SK-N-SH (cell line): Measurements from ENCODE around the gene MAB21L1. TPM values are rescaled to one million over a fixed set of nuclear protein-coding genes. Genes with fewer than 3 reads are reported as not detected.

ENCODE experiments used
- CTCF ChIA-PET: fragments of 300-600, 350-600 bp; formaldehyde crosslinking; extraction: SDS; loops from one replicate; lab custom pipeline; 2021; lab: Yijun Ruan, JAX
- POLR2A ChIA-PET: fragments of 350-600 bp; sonication (Branson Sonifier 250); formaldehyde crosslinking; extraction: SDS; loops from one replicate; lab custom pipeline; 2020; ENCODE audit warnings: antibody characterized with exemption, inconsistent platforms; lab: Yijun Ruan, JAX
- DNase-seq: peaks from one replicate; pipeline ENCODE4 v3.0.0; 2012
- H2AFZ ChIP-seq: fragments of 200-600 bp; sonication (generic); 2 replicates; pipeline ENCODE4 v1.8.1; 2016; ENCODE audit warnings: antibody characterized with exemption, mild to moderate bottlenecking, low read depth
- H3F3A ChIP-seq: fragments of 200-600 bp; sonication (generic); replicated peaks from 2 replicates; pipeline ENCODE3; 2016; ENCODE audit warnings: antibody characterized with exemption, mild to moderate bottlenecking; ENCODE audit not compliant: insufficient read depth
- H3K27ac ChIP-seq, 2 experiments: fragments of 200-500 bp in 1 of 2; fragments of 200-600 bp in 1 of 2; sonication (Bioruptor generic) in 1 of 2; sonication (generic), shearing (Covaris generic) in 1 of 2; 2 replicates each; pipeline versions ENCODE4 v1.5.1 to v1.6.1; 2014 to 2016; ENCODE audit warnings: low read depth in 2 of 2, inconsistent platforms in 1 of 2, low read length in 1 of 2, mild to moderate bottlenecking in 1 of 2, mixed read lengths in 1 of 2
- H3K27me3 ChIP-seq: fragments of 200-600 bp; sonication (generic), shearing (Covaris generic); 2 replicates; pipeline ENCODE4 v1.6.1; 2016; ENCODE audit warnings: mixed run types; ENCODE audit not compliant: insufficient read depth
- H3K36me3 ChIP-seq, 2 experiments: fragments of 200-500 bp in 1 of 2; fragments of 200-600 bp in 1 of 2; sonication (Bioruptor generic) in 1 of 2; sonication (generic) in 1 of 2; replicated peaks in 1 of 2; 2 replicates each; pipeline versions ENCODE3 to v1.5.1; 2014 to 2016; ENCODE audit warnings: low read length in 1 of 2, mild to moderate bottlenecking in 1 of 2; ENCODE audit not compliant: insufficient read depth in 2 of 2, control insufficient read depth in 1 of 2
- H3K4me1 ChIP-seq, 2 experiments: fragments of 200-500 bp in 1 of 2; fragments of 200-600 bp in 1 of 2; sonication (Bioruptor generic) in 1 of 2; sonication (generic), shearing (Covaris generic) in 1 of 2; 2 replicates each; pipeline versions ENCODE4 v1.5.1 to v1.6.1; 2014 to 2016; ENCODE audit warnings: low read depth in 1 of 2, low read length in 1 of 2, mixed run types in 1 of 2; ENCODE audit not compliant: insufficient read depth in 2 of 2, control insufficient read depth in 1 of 2
- H3K4me2 ChIP-seq: fragments of 200-600 bp; sonication (generic), shearing (Covaris generic); 2 replicates; pipeline ENCODE4 v1.6.1; 2017; ENCODE audit warnings: mixed run types
- H3K4me3 ChIP-seq, 2 experiments: fragments of 200-500 bp in 1 of 2; fragments of 200-600 bp in 1 of 2; sonication (Bioruptor generic) in 1 of 2; sonication (generic), shearing (Covaris generic) in 1 of 2; 2 replicates each; pipeline versions ENCODE4 v1.5.1 to v1.8.1; 2014 to 2016; ENCODE audit warnings: low read depth in 2 of 2, inconsistent platforms in 1 of 2, low read length in 1 of 2, mild to moderate bottlenecking in 1 of 2, mixed read lengths in 1 of 2, moderate library complexity in 1 of 2
- H3K79me2 ChIP-seq: fragments of 200-600 bp; sonication (generic); 2 replicates; pipeline ENCODE4 v1.8.1; 2017; ENCODE audit warnings: mild to moderate bottlenecking; ENCODE audit not compliant: insufficient read depth
- H3K9ac ChIP-seq: fragments of 200-600 bp; sonication (generic); 2 replicates; pipeline ENCODE4 v1.6.1; 2017; ENCODE audit warnings: mixed run types
- H3K9me2 ChIP-seq: fragments of 200-600 bp; sonication (generic); 2 replicates; pipeline ENCODE4 v1.6.1; 2017; ENCODE audit warnings: mixed run types
- H3K9me3 ChIP-seq: fragments of 200-600 bp; sonication (generic); 2 replicates; pipeline ENCODE4 v1.6.1; 2017; ENCODE audit warnings: mixed run types, mild to moderate bottlenecking, moderate library complexity
- H4K20me1 ChIP-seq: fragments of 200-600 bp; sonication (generic); 2 replicates; pipeline ENCODE4 v1.6.1; 2017; ENCODE audit warnings: mild to moderate bottlenecking, mixed run types; ENCODE audit not compliant: insufficient read depth
- CTCF ChIP-seq: fragments of 200-600 bp; sonication (generic); IDR thresholded peaks from 2 replicates; pipeline ENCODE4 v1.6.1; 2017; ENCODE audit warnings: antibody characterized with exemption, mild to moderate bottlenecking, moderate library complexity
- ELF1 ChIP-seq: IDR thresholded peaks from 2 replicates; pipeline ENCODE4 v1.4.0; 2012
- EP300 ChIP-seq, 2 experiments: IDR thresholded peaks; 2 replicates each; pipeline versions ENCODE4 v1.4.0 to v1.6.1; 2012; ENCODE audit warnings: borderline replicate concordance in 1 of 2, low read depth in 1 of 2, low read length in 1 of 2
- EZH2phosphoT487 ChIP-seq: fragments of 200-600 bp; sonication (generic); IDR thresholded peaks from 2 replicates; pipeline ENCODE4 v1.6.1; 2017; ENCODE audit warnings: low read depth, mixed run types, mild to moderate bottlenecking, antibody characterized with exemption, moderate library complexity, borderline replicate concordance
- FOSL2 ChIP-seq: IDR thresholded peaks from 2 replicates; pipeline ENCODE4 v1.4.0; 2012; ENCODE audit warnings: low read depth, mild to moderate bottlenecking, moderate library complexity, borderline replicate concordance
- FOXJ3 ChIP-seq: sonication (generic); formaldehyde crosslinking; IDR thresholded peaks from 2 replicates; pipeline ENCODE4 v1.5.1; 2020; ENCODE audit warnings: mild to moderate bottlenecking, missing genetic modification reagents
- GABPA ChIP-seq: IDR thresholded peaks from 2 replicates; pipeline ENCODE4 v1.4.0; 2012; ENCODE audit warnings: low read depth, mild to moderate bottlenecking
- GATA2 ChIP-seq: sonication (generic); formaldehyde crosslinking; IDR thresholded peaks from 2 replicates; pipeline ENCODE4 v1.5.0; 2020; ENCODE audit warnings: mild to moderate bottlenecking, missing genetic modification reagents
- IRF3 ChIP-seq: fragments of 150-350 bp; IDR thresholded peaks from 2 replicates; pipeline ENCODE4 v1.6.1; 2016; ENCODE audit warnings: mild to moderate bottlenecking, low read depth, low read length
- MAX ChIP-seq: IDR thresholded peaks from 2 replicates; pipeline ENCODE4 v1.4.0; 2012; ENCODE audit warnings: low read depth
- MXI1 ChIP-seq: IDR thresholded peaks from 2 replicates; pipeline ENCODE4 v1.6.1; 2012; ENCODE audit warnings: mild to moderate bottlenecking, low read depth, low read length, improper control_type of control experiment
- NFIC ChIP-seq: IDR thresholded peaks from 2 replicates; pipeline ENCODE4 v1.4.0; 2012; ENCODE audit warnings: borderline replicate concordance
- NRF1 ChIP-seq: IDR thresholded peaks from 2 replicates; pipeline ENCODE4 v1.6.1; 2012; ENCODE audit warnings: low read depth, mild to moderate bottlenecking, low read length
- PBX3 ChIP-seq: IDR thresholded peaks from 2 replicates; pipeline ENCODE4; 2012
- RAD21 ChIP-seq: IDR thresholded peaks from 2 replicates; pipeline ENCODE4 v1.6.1; 2012; ENCODE audit warnings: mild to moderate bottlenecking, low read length
- RCOR1 ChIP-seq: fragments of 150-350 bp; IDR thresholded peaks from 2 replicates; pipeline ENCODE4 v1.6.1; 2017; ENCODE audit warnings: antibody characterized with exemption, low read length
- RFX5 ChIP-seq: IDR thresholded peaks from 2 replicates; pipeline ENCODE4 v1.6.1; 2012; ENCODE audit warnings: mild to moderate bottlenecking, improper control_type of control experiment, low read length
- SIN3A ChIP-seq: IDR thresholded peaks from 2 replicates; pipeline ENCODE4 v1.6.1; 2012; ENCODE audit warnings: low read depth, mild to moderate bottlenecking, low read length, moderate library complexity, borderline replicate concordance
- SMC3 ChIP-seq: IDR thresholded peaks from 2 replicates; pipeline ENCODE4 v1.6.1; 2012; ENCODE audit warnings: low read depth, low read length, improper control_type of control experiment
- TAF1 ChIP-seq: IDR thresholded peaks from 2 replicates; pipeline ENCODE4 v1.6.1; 2012; ENCODE audit warnings: low read depth, mild to moderate bottlenecking, low read length, moderate library complexity, borderline replicate concordance
- TCF12 ChIP-seq: IDR thresholded peaks from 2 replicates; pipeline ENCODE4 v1.4.0; 2012
- USF2 ChIP-seq: fragments of 150-350 bp; IDR thresholded peaks from 2 replicates; pipeline ENCODE4 v1.6.1; 2017; ENCODE audit warnings: antibody characterized with exemption, low read length, low read depth, borderline replicate concordance
- YY1 ChIP-seq: IDR thresholded peaks from 2 replicates; pipeline ENCODE4 v1.4.0; 2012; ENCODE audit warnings: low read depth, mild to moderate bottlenecking
- ZBTB33 ChIP-seq: IDR thresholded peaks from 2 replicates; pipeline ENCODE4 v1.4.0; 2012; ENCODE audit warnings: low read depth, borderline replicate concordance
- WGBS: methylation state at CpG from one replicate; pipeline ENCODE4 v1.1.6; 2017; ENCODE audit warnings: low lambda C conversion rate; 5-methylcytosine and 5-hydroxymethylcytosine counted together
- polyA plus RNA-seq, 3 experiments: library from polyadenylated mRNA; depleted of rRNA; stranded (reverse); fragments of >200 nt; gene quantifications; 2 replicates each; pipeline ENCODE4 v1.2.3, GENCODE V29; 2012

The MAB21L1 gene
- 42.3 and 44.8 TPM in 2 replicates for polyA plus RNA-seq (2012; rRNA removed)
- 41.2 and 45.8 TPM in 2 replicates for polyA plus RNA-seq (2012; cell fraction: cytosol; rRNA removed)
- polyA plus RNA-seq (2012; cell fraction: nucleus; rRNA removed): 21.8 and 27.7 TPM in 2 replicates

GRCh38 chr13:35475960-35476943, at the start of gene MAB21L1:
Gene MAB21L1 (minus strand): TSS chr13:35476689. CDS start chr13:35476138, 551 bp downstream.
- Histone ChIP-seq H3K4me2 (peak within 1 kb of the TSS; percentile 82), H3K9me2 (no peaks in the 10 kb centered on the region), H4K20me1 (no peaks in the 10 kb centered on the region; the same call in 1 of the 2 replicates), H2AFZ (no peak within 1 kb of the TSS), H3K36me3 (peaks cover 25 to 28% of the 10 kb centered on the region in 2 experiments), H3K4me1 (peaks cover 2 to 6% of the 10 kb centered on the region in 2 experiments; a peak in 3 of 4 replicates), H3K27ac (peak within 1 kb of the TSS; percentile 93 to 99), H3K9me3 (no peaks in the 10 kb centered on the region), H3K27me3 (no peaks in the 10 kb centered on the region), H3K9ac (peak within 1 kb of the TSS; percentile 89), H3K4me3 (peak within 1 kb of the TSS; percentile 64 to 82), H3K79me2 (peaks cover 100% of the 10 kb centered on the region), H3F3A (peaks cover 54% of the 10 kb centered on the region)
- peak; percentile 90 for DNase-seq
- ChIA-PET CTCF (interaction anchor here (0.7 to 2.2 kb wide), 10 partner anchors 10 to 342 kb away, joined by 3 to 8 read pairs (median 4); no protein-coding TSS in a partner anchor), POLR2A (interaction anchor here (0.5 to 2.9 kb wide), 40 partner anchors 8 to 1599 kb away, joined by 3 to 61 read pairs (median 4); no protein-coding TSS in a partner anchor)
- 9% methylated on average over 30 of the region's 35 CpGs for WGBS
- peak; percentile 10; the same call in 1 of the 2 replicates for TF ChIP-seq NFIC
- no peak; the same call in 1 of the 2 replicates for TF ChIP-seq FOXJ3
- peak; percentile 97 for TF ChIP-seq TAF1
- no peak for TF ChIP-seq SMC3
- TF ChIP-seq NRF1: no peak
- TF ChIP-seq ZBTB33: no peak
- TF ChIP-seq FOSL2: no peak
- TF ChIP-seq IRF3: no peak
- TF ChIP-seq SIN3A: peak; percentile 91
- 0 out of 2 replicates have a peak, but pooled peaks have one; percentile 12 for TF ChIP-seq TCF12
- no peak for TF ChIP-seq CTCF
- TF ChIP-seq EZH2phosphoT487: no peak
- TF ChIP-seq MXI1: peak; percentile 94
- TF ChIP-seq PBX3: peak; percentile 48
- no peak for TF ChIP-seq RCOR1
- TF ChIP-seq EP300 (IDR thresholded peaks at IDR 0.05; ENCODE audit: borderline replicate concordance in 1 of 2, low read depth in 1 of 2, low read length in 1 of 2): peak in 1 of 2 experiments; percentile 23; a peak in 1 of 4 replicates
- peak; percentile 64 for TF ChIP-seq MAX
- peak; percentile 80; the same call in 1 of the 2 replicates for TF ChIP-seq RFX5
- peak; percentile 22; the same call in 1 of the 2 replicates for TF ChIP-seq RAD21
- 0 out of 2 replicates have a peak, but pooled peaks have one; percentile 1 for TF ChIP-seq ELF1
- no peak for TF ChIP-seq GATA2 (CRISPR knock-in tag)
- TF ChIP-seq YY1: no peak; the same call in 1 of the 2 replicates
- no peak for TF ChIP-seq USF2
- TF ChIP-seq GABPA: no peak
